NK-92 treated with Interleukin-12 subunit alpha and Interleukin-12 subunit beta, amount 100 ng/mL, for 24 hours (cell line): ENCODE measurements around the gene COL15A1.
A peak's percentile ranks its signal among the peaks of the same experiment; 100 is the strongest.

ENCODE experiments used
- DNase-seq: peaks from one replicate; lab custom pipeline; 2025; lab: John Stamatoyannopoulos, UW

COL15A1 gene

GRCh38 chr9:99108131-99108530 lies 164.4 kb downstream of the COL15A1 start:
- DNase-seq = no peak

- no peak for DNase-seq
These were observed 165.8 kb downstream of the COL15A1 start for GRCh38 chr9:99109522-99109921.

GRCh38 chr9:99112750-99113413 lies 169.2 kb downstream of the COL15A1 start:
- no peak for DNase-seq

GRCh38 chr9:99113414-99114048 lies 169.8 kb downstream of the COL15A1 start:
- DNase-seq = no peak

- DNase-seq = no peak
These were observed 170.3 kb downstream of the COL15A1 start for GRCh38 chr9:99114049-99114440.

GRCh38 chr9:99114846-99115500 lies 171.3 kb downstream of the COL15A1 start:
- DNase-seq = no peak

- DNase-seq = no peak
These were observed 172.3 kb downstream of the COL15A1 start for GRCh38 chr9:99116003-99116411.

GRCh38 chr9:99118782-99119466 lies 175.2 kb downstream of the COL15A1 start:
- peak; percentile 23 for DNase-seq

- no peak for DNase-seq
These were observed 176.4 kb downstream of the COL15A1 start for GRCh38 chr9:99119976-99120655.
